Sigmoid colon (tissue), 7 donors: Measurements from ENCODE around the gene CAP2. TPM values are rescaled to one million over a fixed set of nuclear protein-coding genes. Genes with fewer than 3 reads are reported as not detected.

ENCODE experiments used
- DNase-seq: peaks from one replicate; pipeline ENCODE4 v3.0.0-alpha.2; 2019
- H3K27ac ChIP-seq, 4 donors: fragments of 200-600 bp; sonication (generic); one replicate each; pipeline ENCODE4 v1.5.1; 2016 to 2019; ENCODE audit warnings: mild to moderate bottlenecking in 1 of 4
- H3K27me3 ChIP-seq, 3 donors: fragments of 200-600 bp; sonication (generic); one replicate each; pipeline ENCODE4 v1.5.1; 2019; ENCODE audit warnings: mild to moderate bottlenecking in 1 of 3
- H3K36me3 ChIP-seq, 4 donors: fragments of 200-600 bp; sonication (generic); one replicate each; pipeline ENCODE4 v1.5.1; 2016 to 2019
- H3K4me1 ChIP-seq, 4 donors: fragments of 200-600 bp; sonication (generic); one replicate each; pipeline ENCODE4 v1.5.1; 2017 to 2019
- H3K4me3 ChIP-seq, 4 donors: fragments of 200-600 bp; sonication (generic); one replicate each; pipeline ENCODE4 v1.5.1; 2017 to 2019; ENCODE audit warnings: mild to moderate bottlenecking in 2 of 4, moderate library complexity in 1 of 4
- H3K9me3 ChIP-seq, 4 donors: fragments of 200-600 bp in 3 of 4; sonication (generic) in 3 of 4; one replicate each; pipeline versions ENCODE4 v1.5.1 to v1.6.1; 2013 to 2019
- EP300 ChIP-seq, 4 donors: sonication (generic); formaldehyde crosslinking; IDR thresholded peaks; one replicate each; pipeline ENCODE4 v1.6.1; 2017; ENCODE audit warnings: antibody characterized with exemption in 4 of 4
- POLR2A ChIP-seq, 2 donors: fragments of 450-650 bp; IDR thresholded peaks; one replicate each; pipeline ENCODE4 v1.6.1; 2016; ENCODE audit warnings: antibody characterized with exemption in 2 of 2, mild to moderate bottlenecking in 2 of 2, moderate library complexity in 2 of 2
- POLR2AphosphoS5 ChIP-seq, 4 donors: sonication (generic); formaldehyde crosslinking; IDR thresholded peaks; one replicate each; pipeline ENCODE4 v1.6.1; 2017; ENCODE audit warnings: antibody characterized with exemption in 4 of 4
- WGBS, 2 donors: extraction: QIAGEN DNeasy Blood & Tissue Kit; methylation state at CpG; one replicate each; pipeline ENCODE4 v1.1.7; 2013; 5-methylcytosine and 5-hydroxymethylcytosine counted together
- intact Hi-C: fragments of 100-400 bp; cut with DNase I; formaldehyde crosslinking; loops from one replicate; pipeline ENCODE4 v1.15.1; 2023
- polyA plus RNA-seq, 3 donors: library from polyadenylated mRNA; stranded (reverse); fragments of 200-250 nt; gene quantifications; one replicate each; pipeline ENCODE4 v1.2.3, GENCODE V29; 2013
- total RNA-seq, 4 donors: library from RNA; depleted of rRNA; stranded (reverse); fragments of >200 nt; gene quantifications; one replicate each; pipeline ENCODE4 v1.1.0, GENCODE V29; 2016
- TF ChIP-seq, protein P1 (sequence below), 4 experiments: fragments of 450-650 bp in 3 of 4; fragments of 200-600 bp in 1 of 4; IDR thresholded peaks; one replicate each; pipeline ENCODE4 v1.5.1; 2016 to 2019; ENCODE audit warnings: antibody characterized with exemption in 4 of 4, mild to moderate bottlenecking in 3 of 4, moderate library complexity in 2 of 4
- donor health status: healthy with polysubstance abuse.
- donor health status: Bipolar disorder and iron deficiency.
- donor health status: healthy.

The CAP2 gene
- total and polyA plus RNA-seq, 7 donors, result 0.92 to 67.1 (median 48.3) TPM

DNA sequence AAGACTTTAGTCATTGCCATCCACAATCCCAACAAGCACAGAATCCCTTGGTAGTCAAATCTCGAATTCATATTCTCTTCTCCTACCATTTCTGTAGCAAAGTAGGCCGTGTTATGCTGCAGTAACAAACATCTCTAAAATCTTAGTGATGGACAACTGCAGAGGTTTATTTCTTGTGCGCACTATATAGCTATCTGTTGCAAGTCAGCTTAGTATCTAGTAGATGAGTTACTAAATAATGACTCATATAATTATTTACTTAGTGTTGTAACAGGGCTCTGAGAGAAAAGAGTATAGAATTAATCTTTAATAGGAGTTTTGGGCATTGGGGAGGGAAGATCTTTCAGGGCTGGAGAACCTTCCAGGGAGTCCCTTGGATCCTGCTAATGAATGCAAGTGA, 73.3 kb downstream of the CAP2 start:
- WGBS, 2 donors, result 88 to 92% methylated on average over 3 of the region's 3 CpGs
- intact Hi-C loops, result loop anchor here (5.0 kb wide), 2 partner anchors 74 to 309 kb away; partner anchors contain the start of gene CAP2
- Histone ChIP-seq H3K27ac (no peak overlapping the region), H3K9me3 (no peaks in the 10 kb centered on the region), H3K36me3 (peaks cover 0 to 27% (median 0%) of the 10 kb centered on the region in 4 donors), H3K4me1 (peaks cover 0 to 48% (median 30%) of the 10 kb centered on the region in 4 donors), H3K27me3 (no peaks in the 10 kb centered on the region), H3K4me3 (no peak overlapping the region)
- no peak for DNase-seq
- TF ChIP-seq EP300 (IDR thresholded peaks at IDR 0.05) (no peak), POLR2A (IDR thresholded peaks at IDR 0.05) (no peak), POLR2AphosphoS5 (IDR thresholded peaks at IDR 0.05) (no peak)
- TF ChIP-seq, protein P1, sequence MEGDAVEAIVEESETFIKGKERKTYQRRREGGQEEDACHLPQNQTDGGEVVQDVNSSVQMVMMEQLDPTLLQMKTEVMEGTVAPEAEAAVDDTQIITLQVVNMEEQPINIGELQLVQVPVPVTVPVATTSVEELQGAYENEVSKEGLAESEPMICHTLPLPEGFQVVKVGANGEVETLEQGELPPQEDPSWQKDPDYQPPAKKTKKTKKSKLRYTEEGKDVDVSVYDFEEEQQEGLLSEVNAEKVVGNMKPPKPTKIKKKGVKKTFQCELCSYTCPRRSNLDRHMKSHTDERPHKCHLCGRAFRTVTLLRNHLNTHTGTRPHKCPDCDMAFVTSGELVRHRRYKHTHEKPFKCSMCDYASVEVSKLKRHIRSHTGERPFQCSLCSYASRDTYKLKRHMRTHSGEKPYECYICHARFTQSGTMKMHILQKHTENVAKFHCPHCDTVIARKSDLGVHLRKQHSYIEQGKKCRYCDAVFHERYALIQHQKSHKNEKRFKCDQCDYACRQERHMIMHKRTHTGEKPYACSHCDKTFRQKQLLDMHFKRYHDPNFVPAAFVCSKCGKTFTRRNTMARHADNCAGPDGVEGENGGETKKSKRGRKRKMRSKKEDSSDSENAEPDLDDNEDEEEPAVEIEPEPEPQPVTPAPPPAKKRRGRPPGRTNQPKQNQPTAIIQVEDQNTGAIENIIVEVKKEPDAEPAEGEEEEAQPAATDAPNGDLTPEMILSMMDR (IDR thresholded peaks at IDR 0.05), result no peak

DNA sequence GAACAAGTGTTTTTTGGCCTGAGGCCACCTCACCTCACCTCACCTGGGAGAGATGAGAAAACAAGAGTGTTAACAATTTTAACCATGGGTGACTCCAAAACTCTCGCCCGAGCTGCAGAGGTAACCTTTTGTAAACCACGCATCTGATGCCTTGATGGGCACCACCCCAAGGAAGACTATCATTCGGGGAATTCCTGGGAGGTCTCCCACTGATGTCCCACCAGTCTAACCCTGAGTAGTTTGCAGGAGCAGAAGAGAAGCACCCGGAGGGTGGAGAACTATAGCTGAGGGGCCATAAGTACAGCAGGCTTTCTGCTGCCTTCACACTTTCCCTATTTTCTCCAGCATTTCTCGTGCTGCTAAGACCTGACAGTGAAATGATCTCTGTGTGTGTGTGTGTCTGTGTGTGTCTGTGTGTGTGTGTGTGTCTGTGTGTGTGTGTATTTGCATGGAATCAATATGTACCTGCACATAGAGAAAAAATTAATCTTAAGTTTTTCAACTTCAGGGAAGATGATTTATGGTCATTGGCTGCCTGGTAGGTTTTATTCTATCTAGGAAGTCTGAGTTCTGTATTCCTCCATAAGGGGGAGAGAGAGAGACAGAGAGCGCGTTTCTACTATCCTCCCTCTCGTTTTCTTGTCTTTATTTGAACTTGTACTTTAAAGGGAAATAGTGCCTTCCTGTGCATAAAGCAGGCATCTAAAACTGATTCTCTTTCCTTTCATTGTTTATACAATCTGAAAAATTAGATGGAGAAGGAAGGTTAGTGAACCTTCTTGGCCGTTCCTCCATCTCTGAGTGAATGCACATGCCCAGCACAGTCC, 75.8 kb downstream of the CAP2 start:
- Histone ChIP-seq H3K27ac (peak overlapping the region; percentile 73 to 87 (median 84)), H3K27me3 (no peaks in the 10 kb centered on the region), H3K36me3 (peaks cover 0 to 25% (median 0%) of the 10 kb centered on the region in 4 donors), H3K4me3 (no peak overlapping the region), H3K4me1 (peaks cover 0 to 69% (median 51%) of the 10 kb centered on the region in 4 donors), H3K9me3 (no peaks in the 10 kb centered on the region)
- intact Hi-C loops, result loop anchor here (1.0 to 5.0 kb wide), 4 partner anchors 38 to 312 kb away; partner anchors contain the start of gene CAP2
- no peak for DNase-seq
- 70 to 87% methylated on average over 10 of the region's 10 CpGs for WGBS, 2 donors
- TF ChIP-seq, protein P1 (IDR thresholded peaks at IDR 0.05), result peak; percentile 52 to 72 (median 66)
- TF ChIP-seq POLR2A (IDR thresholded peaks at IDR 0.05), result no peak
- TF ChIP-seq POLR2AphosphoS5 (IDR thresholded peaks at IDR 0.05), result peak; percentile 17 to 54 (median 52)

DNA sequence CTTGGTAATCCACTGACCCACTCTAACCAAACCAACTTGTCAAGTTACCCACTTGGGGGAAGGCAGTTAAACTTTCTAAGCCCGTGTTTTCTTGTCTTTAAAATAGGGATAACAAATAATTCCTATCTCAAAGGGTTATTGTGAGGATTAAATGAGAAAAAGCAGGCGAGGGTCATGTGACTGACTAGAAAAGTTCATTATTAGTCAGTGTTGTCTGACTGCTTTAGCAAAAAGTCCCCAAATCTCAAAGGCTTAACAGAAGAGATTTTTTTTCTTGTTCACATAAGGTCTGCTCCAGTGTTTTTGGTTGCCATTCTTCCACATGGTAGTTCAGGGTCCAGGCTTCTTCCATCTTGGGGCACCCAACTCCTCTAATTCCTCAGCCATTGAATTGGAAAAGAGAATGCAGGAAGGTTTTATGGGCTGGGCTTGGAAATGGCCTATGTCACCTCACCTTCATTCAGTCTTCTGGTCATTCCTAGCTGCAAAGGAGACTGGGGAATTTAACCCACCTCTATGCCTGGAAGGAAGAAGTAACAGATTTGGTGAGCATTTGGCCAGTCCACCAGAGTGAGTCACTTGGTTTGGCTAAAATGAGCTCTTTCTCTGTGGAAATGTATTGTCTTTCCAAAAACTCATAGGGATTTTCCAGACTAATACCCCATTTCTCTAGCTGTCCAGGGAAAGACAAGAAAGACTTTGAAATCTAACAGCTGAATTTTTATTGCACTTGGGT, 77.0 kb downstream of the CAP2 start:
- intact Hi-C loops, result loop anchor here (2.0 to 10.0 kb wide), 2 partner anchors 190 to 234 kb away; partner anchors contain the start of genes NUP153 and RBM24
- Histone ChIP-seq H3K27ac (peak overlapping the region; percentile 73 to 87 (median 84)), H3K4me1 (peaks cover 0 to 79% (median 62%) of the 10 kb centered on the region in 4 donors), H3K27me3 (no peaks in the 10 kb centered on the region), H3K9me3 (no peaks in the 10 kb centered on the region), H3K4me3 (no peak overlapping the region), H3K36me3 (peaks cover 0 to 17% (median 0%) of the 10 kb centered on the region in 4 donors)
- DNase-seq, result no peak
- TF ChIP-seq POLR2A (IDR thresholded peaks at IDR 0.05) (no peak), EP300 (IDR thresholded peaks at IDR 0.05) (no peak), POLR2AphosphoS5 (IDR thresholded peaks at IDR 0.05) (no peak)
- TF ChIP-seq, protein P1 (IDR thresholded peaks at IDR 0.05), result no peak
- 70 to 89% methylated on average over 2 of the region's 2 CpGs for WGBS, 2 donors

DNA sequence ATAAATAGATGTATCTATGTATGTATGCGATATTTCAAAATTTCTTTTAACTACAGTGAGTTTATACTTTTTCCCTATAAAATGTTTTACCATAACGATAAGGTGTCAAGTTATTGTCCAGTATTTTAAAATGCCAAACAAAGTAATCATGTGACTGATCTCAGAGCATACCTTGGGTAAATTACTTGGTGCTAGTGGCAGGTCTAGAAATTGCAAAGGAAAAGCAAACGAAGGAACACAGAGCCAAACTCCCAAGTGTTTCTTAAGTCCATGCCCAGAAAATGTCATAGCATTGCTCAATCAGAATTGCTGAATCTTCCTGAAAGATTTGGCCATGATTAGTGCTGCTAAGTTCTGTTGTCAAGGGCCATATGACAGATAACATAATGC, 77.5 kb downstream of the CAP2 start:
- DNase-seq, result no peak
- TF ChIP-seq POLR2AphosphoS5 (IDR thresholded peaks at IDR 0.05) (peak; percentile 89 to 93 (median 92)), POLR2A (IDR thresholded peaks at IDR 0.05) (no peak), EP300 (IDR thresholded peaks at IDR 0.05) (peak; percentile 42 to 90 (median 66))
- TF ChIP-seq, protein P1 (IDR thresholded peaks at IDR 0.05), result peak; percentile 22 to 56 (median 36)
- Histone ChIP-seq H3K27ac (peak overlapping the region; percentile 73 to 87 (median 84)), H3K9me3 (no peaks in the 10 kb centered on the region), H3K36me3 (peaks cover 0 to 11% (median 0%) of the 10 kb centered on the region in 4 donors), H3K27me3 (no peaks in the 10 kb centered on the region), H3K4me1 (peaks cover 0 to 83% (median 68%) of the 10 kb centered on the region in 4 donors), H3K4me3 (no peak overlapping the region)
- 58 to 65% methylated on average over 3 of the region's 3 CpGs for whole genome bisulfite sequencing, 2 donors
- intact Hi-C loops, result loop anchor here (2.0 to 10.0 kb wide), 2 partner anchors 190 to 234 kb away; partner anchors contain the start of genes NUP153 and RBM24
